ENCODE data around the gene DDR1.
"Not testable (repeated sequence)": the region's sequence is repeated elsewhere in the genome, so short reads cannot be mapped to it uniquely, and the experiment has no call there.

The DDR1 gene

GRCh38 chr6:30883685-30884520, at the start of gene DDR1:
TSS of gene DDR1 (plus strand) at chr6:30884519. CDS start at chr6:30888730, 4,211 bp downstream.
- DNase-seq: peak; percentile 38

GRCh38 chr6:30834646-30835045, 49.7 kb upstream of the DDR1 start:
- no peak for DNase-seq

- DNase-seq: no peak
Measured at GRCh38 chr6:30835576-30835975, 48.7 kb upstream of the DDR1 start.

GRCh38 chr6:30836431-30836866, 47.9 kb upstream of the DDR1 start:
- DNase-seq: no peak

GRCh38 chr6:30836957-30837356, 47.4 kb upstream of the DDR1 start:
- DNase-seq: no peak

GRCh38 chr6:30837432-30837831, 46.9 kb upstream of the DDR1 start:
- DNase-seq: no peak

- no peak for DNase-seq
Measured at GRCh38 chr6:30837870-30838269, 46.4 kb upstream of the DDR1 start.

- no peak for DNase-seq
Measured at GRCh38 chr6:30839671-30840070, 44.6 kb upstream of the DDR1 start.

- DNase-seq: no peak
Measured at GRCh38 chr6:30840084-30840934, 44.0 kb upstream of the DDR1 start.

GRCh38 chr6:30840935-30841643, 43.2 kb upstream of the DDR1 start:
- no peak for DNase-seq

GRCh38 chr6:30841644-30842504, 42.4 kb upstream of the DDR1 start:
- no peak for DNase-seq

- DNase-seq: no peak
Measured at GRCh38 chr6:30842754-30843610, 41.3 kb upstream of the DDR1 start.

- no peak for DNase-seq
Measured at GRCh38 chr6:30843611-30843998, 40.7 kb upstream of the DDR1 start.

- DNase-seq: no peak
Measured at GRCh38 chr6:30844118-30844535, 40.2 kb upstream of the DDR1 start.

- no peak for DNase-seq
Measured at GRCh38 chr6:30845183-30845582, 39.1 kb upstream of the DDR1 start.

- DNase-seq: no peak
Measured at GRCh38 chr6:30847421-30847970, 36.8 kb upstream of the DDR1 start.

- no peak for DNase-seq
Measured at GRCh38 chr6:30847971-30848436, 36.3 kb upstream of the DDR1 start.

GRCh38 chr6:30849903-30850651, 34.2 kb upstream of the DDR1 start:
- no peak for DNase-seq

GRCh38 chr6:30852459-30852858, 31.9 kb upstream of the DDR1 start:
- DNase-seq: not testable (repeated sequence)
